ENCODE results near the gene WDR88.
A peak's percentile ranks its signal among the peaks of the same experiment; 100 is the strongest.
"Not testable (repeated sequence)": the region's sequence is repeated elsewhere in the genome, so short reads cannot be mapped to it uniquely, and the experiment has no call there.

Gene WDR88

DNA sequence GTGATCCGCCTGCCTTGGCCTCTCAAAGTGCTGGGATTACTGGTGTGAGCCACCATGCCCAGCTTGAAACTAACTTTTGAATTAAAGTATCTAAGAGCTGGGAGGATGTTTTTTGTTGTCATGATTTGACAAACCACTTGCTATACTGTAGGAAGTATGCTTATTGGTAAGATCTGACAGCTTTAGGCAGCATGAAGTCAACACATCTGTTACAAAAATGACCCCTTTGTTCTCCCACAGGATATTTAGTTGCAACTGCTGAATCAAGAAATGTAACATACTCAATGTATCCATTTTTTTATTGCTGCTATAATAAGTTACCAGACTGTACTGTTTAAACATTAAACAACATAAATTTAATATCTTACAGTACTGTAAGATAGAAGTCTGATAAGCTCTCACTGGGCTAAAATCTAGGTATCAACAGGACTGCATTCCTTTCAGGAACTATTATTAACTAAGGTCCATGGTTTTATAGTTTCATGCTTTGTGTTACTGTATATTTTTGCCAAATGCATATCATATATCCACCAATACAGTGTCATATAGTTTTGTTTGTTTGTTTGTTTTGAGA is 39.4 kb downstream of the WDR88 start:
- DNase-seq (ENCODE audit: low read depth in 2 of 2): no peak

- peak in 1 of 2 experiments; percentile 26 for DNase-seq (ENCODE audit: low read depth in 2 of 2)
Measured at GRCh38 chr19:33171916-33172359, 40.0 kb downstream of the WDR88 start.

DNA sequence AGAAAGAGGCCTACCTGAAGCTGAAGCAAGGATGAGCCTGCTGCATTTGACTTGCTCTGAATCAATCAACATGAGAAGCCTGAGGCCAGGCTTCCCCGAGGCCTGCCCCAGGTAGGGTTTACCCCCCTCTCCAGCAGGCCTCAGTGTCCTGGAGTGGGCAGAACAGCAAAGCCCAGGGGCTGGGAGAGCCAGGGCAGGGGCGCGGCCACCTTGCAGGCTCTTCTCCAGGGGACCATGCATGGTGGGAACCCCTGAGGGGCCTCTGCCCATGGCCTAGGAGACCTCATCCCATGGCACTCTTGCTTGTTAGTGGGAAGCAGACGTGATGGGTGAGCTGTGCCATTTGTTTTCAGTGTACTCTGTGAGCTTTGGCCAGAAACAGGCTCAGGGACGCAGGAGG is 42.3 kb downstream of the WDR88 start:
- no peak for DNase-seq (ENCODE audit: low read depth in 2 of 2)

GRCh38 chr19:33175156-33175782 is 43.4 kb downstream of the WDR88 start:
- no peak for DNase-seq (ENCODE audit: low read depth in 2 of 2)

DNA sequence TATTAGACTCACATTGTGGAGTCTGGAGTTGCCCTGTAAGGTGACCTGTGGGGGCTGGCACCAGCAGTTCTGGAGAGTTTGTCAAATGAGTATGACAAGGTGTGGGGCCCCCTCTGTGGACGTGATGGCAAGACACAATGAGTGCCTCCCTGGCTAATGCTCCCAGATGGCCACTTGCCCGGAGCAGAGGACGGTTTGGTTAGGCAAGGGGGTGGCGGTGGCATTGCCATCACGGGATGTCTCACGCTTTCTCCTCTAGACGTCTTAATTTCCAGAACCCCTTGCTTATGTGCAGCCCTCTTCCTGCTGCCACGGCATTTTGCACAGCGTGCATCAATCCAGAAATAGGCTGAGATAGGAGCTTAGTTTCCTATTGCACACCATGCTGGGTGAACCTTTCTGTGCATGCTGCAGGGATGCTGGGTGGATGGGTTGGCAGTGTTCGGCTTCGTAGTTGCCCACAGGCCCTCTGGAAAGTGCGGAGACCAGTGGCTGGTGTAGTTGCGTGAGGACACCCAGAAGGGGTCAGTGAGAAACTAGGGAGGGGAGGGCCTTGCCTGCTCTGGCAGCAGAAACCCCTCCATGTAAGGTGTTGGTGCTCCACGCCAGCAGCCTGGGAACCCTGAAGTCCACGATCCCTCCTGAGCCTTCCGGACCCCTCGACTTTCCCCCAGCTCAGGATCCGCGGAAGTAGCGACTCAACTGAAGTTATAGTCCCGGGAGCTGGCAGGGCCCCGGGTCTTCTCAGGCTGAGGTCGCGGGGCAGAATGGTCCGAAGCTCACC is 44.2 kb downstream of the WDR88 start:
- DNase-seq (ENCODE audit: low read depth in 2 of 2): no peak

DNA sequence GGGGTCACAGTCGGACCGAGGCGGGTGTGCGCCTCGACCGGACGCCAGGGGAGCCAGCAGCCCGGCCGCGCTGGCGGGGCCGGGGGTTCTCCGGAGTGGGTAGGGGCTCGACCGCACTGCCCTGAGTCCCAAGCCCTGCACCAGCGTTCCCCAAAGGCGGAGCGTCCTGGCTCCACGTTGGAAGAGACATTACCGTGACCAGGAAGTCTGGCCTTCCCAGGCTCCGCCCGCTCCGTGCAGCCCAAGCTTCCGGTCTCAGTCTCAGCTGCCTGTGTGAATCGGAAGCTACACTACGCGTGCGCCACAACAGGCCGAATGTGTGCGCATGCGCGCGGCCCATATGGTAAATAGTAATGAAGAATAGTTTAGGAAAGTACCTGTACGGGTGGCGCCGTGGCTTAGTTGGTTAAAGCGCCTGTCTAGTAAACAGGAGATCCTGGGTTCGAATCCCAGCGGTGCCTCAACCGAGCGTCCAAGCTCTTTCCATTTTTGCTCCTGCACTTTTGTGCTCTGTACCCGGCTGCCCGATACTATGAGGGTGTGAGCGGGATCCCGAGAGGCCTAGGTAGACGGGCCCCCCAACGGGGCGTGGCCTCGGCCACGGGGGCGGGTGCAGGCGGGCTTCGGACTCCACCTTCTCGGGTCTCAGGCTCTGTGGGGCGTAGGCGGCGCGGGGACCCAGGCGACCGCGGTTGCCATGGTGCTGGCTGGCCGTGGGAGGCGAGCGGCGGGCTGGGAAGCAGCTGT is 44.9 kb downstream of the WDR88 start:
- peak; percentile 98 for DNase-seq (ENCODE audit: low read depth in 2 of 2)

DNA sequence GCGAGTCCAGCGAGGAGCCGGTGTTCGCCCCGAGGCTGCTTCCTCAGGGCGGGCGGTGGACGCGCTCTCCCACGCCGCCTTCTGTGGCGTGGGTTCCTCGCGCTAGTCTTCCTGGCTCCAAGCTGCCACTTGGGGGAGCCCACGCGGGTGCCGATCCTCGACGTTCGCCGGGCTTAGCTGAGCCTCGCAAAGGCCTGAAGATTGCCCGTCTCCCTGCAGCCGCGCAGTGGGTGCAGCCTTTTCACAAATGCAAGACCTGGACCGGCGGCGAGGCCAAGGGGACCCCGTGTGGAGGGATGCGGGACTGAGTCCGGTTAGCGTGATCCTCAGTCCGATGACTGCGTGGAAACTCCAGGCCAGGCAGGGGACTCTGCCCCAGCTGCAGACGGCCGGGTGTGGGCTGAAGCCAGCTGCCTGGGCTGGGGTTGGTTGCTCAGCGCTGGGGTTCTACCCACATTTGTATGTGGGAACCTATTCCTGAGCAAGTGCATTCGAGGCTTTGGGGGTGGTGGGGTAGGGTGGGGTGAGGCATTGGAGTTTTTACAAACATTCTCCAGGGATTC is 45.6 kb downstream of the WDR88 start:
- no peak for DNase-seq (ENCODE audit: low read depth in 2 of 2)

DNA sequence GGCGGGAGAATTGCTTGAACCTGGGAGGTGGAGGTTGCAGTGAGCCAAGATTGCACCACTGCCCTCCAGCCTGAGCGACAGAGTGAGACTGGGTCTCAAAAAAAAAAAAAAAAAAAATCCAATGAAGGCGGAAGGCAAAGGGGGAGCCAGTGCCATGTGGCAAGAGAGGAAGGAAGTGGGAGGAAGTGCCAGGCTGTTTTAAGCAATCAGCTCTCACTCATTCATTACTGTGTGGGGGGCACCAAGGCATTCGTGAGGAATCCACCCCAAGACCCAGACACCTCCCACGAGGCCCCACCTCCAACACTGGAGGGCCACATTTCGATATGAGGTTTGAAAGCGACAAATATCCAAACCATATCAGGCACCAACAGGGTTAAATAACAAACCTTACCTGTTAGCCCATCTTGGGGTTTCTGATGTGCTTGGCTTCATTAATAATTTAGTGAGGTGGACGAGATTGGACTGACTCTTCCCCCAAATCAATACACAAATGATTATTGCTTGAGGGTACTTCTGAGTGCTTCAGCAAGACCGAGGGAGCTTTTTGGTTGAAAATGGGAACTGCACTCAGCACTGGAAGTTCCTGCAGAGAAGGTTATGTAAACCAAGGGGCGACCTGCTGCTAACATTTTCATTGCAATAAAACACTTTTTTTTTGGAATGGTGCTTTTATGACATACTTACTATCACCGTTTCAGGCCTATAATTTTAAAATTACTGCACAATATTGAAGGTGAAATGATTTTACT is 54.7 kb downstream of the WDR88 start:
- no peak for DNase-seq (ENCODE audit: low read depth in 2 of 2)

DNA sequence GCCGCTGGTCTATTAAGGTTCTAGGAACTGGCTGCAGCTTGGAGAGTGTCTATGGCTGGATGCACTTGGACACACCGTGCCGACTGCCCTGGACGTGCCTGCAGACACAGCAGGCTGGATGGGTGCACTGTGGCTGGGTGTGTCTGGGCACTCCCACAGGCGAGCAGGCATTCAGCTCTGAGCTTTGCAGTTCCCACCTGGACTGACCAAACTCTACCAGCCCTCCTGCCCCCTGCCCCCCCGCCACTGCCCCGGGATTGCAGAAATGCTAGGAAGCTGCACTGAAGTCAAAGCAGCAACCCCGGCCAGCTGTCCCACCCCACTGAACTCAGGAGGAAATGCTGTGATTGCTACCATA is 55.2 kb downstream of the WDR88 start:
- DNase-seq (ENCODE audit: low read depth in 2 of 2): no peak

DNA sequence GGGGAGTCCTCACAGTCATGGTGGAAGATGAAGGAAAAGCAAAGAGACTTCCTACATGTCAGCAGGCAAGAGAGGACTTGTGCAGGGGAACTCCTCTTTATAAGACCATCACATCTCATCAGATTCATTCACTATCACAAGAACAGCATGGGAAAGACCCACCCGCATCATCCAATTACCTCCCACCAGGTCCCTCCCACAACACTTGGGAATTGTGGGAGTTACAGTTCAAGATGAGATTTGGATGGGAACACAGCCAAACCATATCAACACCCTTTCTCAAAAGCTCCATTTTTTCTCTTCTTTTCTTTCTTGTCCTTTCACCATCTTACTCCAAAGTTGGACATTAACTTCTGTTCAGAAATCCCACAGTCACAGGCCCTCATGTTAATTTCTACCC is 57.5 kb downstream of the WDR88 start:
- DNase-seq (ENCODE audit: low read depth in 2 of 2): no peak

DNA sequence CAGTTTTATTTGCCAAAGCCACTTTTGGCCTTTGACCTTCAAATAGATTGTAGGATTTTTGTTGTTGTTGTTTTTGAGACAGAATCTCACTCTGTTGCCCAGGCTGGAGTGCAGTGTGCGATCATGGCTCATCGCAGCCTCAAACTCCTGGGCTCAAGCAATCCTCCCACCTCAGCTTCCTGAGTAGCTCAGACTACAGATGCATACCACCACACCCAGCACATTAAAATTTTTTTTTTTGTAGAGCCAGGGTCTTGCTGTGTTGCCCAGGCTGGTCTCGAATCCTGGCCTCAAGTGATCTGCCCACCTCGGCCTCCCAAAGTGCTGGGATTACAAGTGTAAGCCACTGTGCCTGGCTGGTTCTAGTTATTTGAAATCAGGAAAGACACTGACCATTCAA is 59.2 kb downstream of the WDR88 start:
- not testable (repeated sequence) for DNase-seq (ENCODE audit: low read depth in 2 of 2)

DNA sequence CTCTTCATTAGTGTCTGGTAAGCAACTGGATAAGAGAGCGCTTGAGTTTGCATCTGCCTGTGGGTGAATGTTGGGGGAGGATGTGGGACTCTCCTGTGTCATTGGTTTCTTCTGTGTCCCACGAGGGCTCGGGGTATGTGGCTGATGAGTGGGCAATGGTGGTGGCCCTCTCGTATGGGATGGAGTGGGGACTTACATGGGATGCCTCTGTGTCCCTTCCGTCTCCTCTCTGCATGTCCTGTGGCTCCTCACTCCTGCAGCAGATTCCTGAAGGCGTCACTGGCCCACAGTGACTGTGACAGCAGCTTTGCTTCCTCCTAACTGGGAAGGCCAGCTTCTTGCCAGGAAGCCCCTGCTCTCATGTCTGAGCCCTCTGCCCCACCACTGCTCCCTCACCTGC is 59.6 kb downstream of the WDR88 start:
- DNase-seq (ENCODE audit: low read depth in 2 of 2): no peak

- DNase-seq (ENCODE audit: low read depth in 2 of 2): no peak
Measured at GRCh38 chr19:33192010-33192409, 60.1 kb downstream of the WDR88 start.

DNA sequence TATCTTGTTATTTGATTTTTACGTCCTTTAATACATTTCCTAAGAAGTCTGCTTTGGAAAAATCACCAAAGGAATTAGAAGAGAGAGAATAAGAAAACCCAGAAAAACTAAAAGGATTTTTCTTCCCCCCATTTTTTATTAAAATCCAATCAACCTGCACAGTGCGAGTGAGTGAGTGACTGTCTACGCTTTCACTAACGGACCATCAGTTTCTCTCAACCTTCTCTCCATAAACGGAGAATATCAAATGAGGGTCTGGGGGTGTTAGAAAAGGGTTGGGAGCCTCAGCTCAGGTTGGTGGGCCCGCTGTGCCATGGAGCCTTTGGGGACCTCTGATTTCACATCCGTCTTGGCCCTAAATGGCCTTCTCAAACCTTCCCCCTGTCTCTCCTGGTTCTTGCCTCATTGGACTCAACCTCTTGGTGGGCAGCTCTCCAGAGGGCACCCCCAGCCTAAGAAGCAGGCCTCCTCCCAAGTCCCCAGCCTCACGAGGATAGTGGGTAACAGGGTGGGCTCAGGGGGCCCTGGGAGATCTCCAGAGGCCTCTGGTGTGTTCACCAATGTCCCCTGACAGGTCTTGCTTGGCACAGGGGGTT is 61.5 kb downstream of the WDR88 start:
- no peak for DNase-seq (ENCODE audit: low read depth in 2 of 2)

DNA sequence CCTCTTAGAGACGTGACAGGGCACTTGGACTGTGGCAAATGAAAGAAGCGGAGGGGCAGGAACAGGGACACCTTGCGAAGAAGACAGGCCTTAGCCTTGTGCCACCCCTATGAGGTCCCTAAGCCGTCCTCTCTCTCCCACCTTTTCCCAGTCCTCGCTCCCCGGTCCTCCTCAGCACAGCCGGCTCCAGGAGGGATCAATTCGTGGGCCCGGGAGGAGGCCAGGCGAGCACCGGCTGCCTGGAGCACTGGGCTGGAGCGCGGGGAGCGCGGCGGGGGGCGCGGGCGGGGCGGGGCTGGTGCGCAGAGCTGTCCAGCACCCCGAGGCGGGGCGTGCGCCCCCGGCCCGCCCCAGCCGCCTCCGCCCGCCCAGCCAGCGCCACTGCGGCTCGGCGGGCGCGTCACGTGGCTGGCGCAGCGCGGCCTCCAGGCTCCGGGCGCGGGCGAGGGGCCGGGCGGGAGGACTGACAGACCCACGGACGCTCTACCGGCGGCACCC is 62.0 kb downstream of the WDR88 start, which contains the start of gene LRP3:
Gene LRP3 (plus strand): TSS at position 466 of the 498 bp plus-strand sequence. CDS start 456 bp downstream, outside the sequence.
- DNase-seq (ENCODE audit: low read depth in 2 of 2): no peak

GRCh38 chr19:33194532-33194885 is 62.6 kb downstream of the WDR88 start:
- no peak for DNase-seq (ENCODE audit: low read depth in 2 of 2)

DNA sequence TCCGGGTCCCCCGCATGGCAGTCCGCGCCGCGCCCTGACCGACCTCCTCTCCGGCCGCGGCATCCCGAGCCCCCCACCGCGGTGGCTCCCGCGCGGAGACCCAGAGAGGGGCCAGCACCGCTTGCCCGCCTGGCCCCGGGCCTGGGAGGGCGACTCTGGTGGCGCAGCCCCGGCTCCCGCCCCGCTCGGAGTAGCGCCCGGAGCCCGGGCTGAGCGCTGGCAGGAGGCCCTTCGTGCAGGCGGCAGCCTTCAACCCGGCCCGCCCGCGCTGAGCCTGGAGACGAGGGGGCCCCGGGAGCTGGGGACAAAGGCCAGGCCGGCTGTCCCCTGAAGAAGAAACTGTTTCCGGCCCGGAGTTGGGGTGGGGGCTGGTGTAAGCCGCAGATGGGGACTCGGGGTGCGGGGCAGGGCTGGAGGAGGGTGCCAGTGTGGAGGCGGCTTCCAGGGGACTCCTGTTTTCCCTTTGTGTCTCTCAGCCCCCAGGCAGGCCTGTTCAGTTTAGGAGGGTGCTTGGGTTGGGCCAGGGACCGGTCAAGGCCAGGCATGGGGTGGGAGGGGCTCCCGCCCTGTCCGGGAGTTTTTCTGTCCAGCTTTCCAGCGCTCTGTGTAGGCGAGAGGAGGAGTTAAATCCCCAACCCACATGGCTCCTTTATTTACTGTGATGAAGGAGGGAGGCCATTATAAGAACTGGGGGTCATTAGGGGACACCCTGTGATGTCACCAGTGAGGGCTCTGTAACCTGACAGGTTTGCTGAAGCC is 63.2 kb downstream of the WDR88 start:
- DNase-seq (ENCODE audit: low read depth in 2 of 2): no peak

GRCh38 chr19:33195645-33196347 is 63.9 kb downstream of the WDR88 start:
- DNase-seq (ENCODE audit: low read depth in 2 of 2): no peak

DNA sequence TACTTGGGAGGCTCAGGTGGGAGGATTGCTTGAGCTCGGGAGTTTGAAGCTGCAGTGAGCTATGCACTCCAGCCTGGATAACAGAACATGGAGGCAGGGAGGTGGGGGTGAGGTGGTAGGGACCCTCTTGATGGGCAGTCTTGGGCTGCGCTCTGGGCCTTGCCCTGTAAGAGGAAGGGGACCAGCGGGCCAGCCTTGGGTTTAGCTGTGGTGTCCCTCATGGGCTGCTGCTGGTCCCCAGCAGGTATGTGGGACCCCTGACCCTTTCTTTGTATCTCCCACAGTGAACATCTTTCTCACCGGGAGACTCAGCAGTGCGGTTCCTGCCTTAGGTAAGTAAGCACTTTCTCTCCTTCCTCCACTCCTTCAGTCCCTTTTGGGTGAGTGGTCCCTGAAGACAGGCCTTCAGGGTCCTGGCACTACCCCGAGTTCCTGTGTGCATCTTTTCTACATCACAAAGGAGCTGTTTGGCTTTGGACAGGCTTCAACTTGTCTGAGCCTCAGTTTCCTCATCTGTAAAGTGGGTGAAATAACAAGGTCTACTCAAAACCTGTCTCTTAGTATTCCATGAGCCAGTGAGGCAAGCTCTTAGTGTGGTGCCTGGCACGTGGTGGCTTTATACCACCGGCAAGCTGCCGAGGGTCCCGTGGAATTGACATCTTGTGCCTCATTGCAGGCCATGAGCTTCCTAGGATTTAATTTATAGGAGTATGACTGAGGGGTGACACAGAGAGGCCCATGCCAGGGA is 64.7 kb downstream of the WDR88 start:
- no peak for DNase-seq (ENCODE audit: low read depth in 2 of 2)
